ENCODE results near the gene PICALM.
"Not testable (repeated sequence)": the region's sequence is repeated elsewhere in the genome, so short reads cannot be mapped to it uniquely, and the experiment has no call there.

Gene PICALM

DNA sequence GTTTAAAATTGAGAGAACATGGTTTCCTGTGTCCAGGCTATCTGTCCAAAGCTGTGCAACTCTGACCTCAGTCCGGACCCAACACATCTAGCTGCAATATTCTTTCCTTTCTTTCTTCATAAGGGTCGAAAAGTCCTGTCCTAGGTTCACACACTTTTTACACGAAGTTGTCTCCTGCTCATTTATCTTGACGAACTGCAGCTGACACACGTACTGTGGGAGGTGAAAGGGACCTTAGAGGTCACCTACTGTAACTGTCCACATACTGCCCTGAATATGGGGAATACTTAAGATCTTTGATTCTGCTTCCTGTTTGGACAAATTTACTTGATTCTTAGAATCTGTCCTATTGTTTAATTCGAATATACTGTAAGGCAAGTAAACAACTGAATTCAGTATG is 107.8 kb downstream of the PICALM start:
- Histone ChIP-seq H3K4me1 (ENCODE audit: control insufficient read depth, insufficient read depth, low read length, poor library complexity, severe bottlenecking) (no peaks in the 10 kb centered on the region), H3K9me3 (ENCODE audit: control insufficient read depth, low read length) (no peaks in the 10 kb centered on the region), H3K4me3 (ENCODE audit: insufficient read depth, low read depth, low read length, poor library complexity, severe bottlenecking) (no peak overlapping the region), H3K27ac (ENCODE audit: insufficient read depth, low read length, poor library complexity, severe bottlenecking) (no peak overlapping the region), H3K27me3 (replicated peaks; ENCODE audit: control insufficient read depth, insufficient read depth, low read length, poor library complexity, severe bottlenecking) (no peaks in the 10 kb centered on the region), H3K36me3 (ENCODE audit: control insufficient read depth, insufficient read depth, low read length) (peaks cover 41% of the 10 kb centered on the region)
- DNase-seq: no peak

DNA sequence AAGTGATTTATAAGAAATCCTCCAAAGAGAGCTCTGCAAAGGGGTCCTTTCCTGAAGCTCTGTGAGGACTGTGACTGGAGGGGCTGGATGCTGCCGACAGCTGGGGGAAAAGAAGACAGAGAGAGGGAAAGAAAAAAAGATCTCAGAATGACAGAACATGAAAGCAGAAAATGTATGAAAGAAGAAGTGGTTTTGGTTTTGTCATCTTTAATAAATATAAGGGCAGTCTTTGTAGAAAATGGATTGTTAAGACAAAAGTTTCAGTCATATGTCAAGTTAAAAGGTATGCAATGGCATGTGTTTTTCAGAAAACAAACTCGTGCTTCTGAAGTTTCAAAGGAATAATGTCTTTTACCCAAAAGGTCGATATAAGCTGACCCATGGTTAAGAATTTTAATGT is 108.2 kb downstream of the PICALM start:
- no peaks in the 10 kb centered on the region for H3K9me3 ChIP-seq (ENCODE audit: control insufficient read depth, low read length)
- no peak overlapping the region for H3K4me3 ChIP-seq (ENCODE audit: insufficient read depth, low read depth, low read length, poor library complexity, severe bottlenecking)
- no peaks in the 10 kb centered on the region for H3K27me3 ChIP-seq (replicated peaks; ENCODE audit: control insufficient read depth, insufficient read depth, low read length, poor library complexity, severe bottlenecking)
- DNase-seq: no peak
- peaks cover 43% of the 10 kb centered on the region for H3K36me3 ChIP-seq (ENCODE audit: control insufficient read depth, insufficient read depth, low read length)
- no peak overlapping the region for H3K27ac ChIP-seq (ENCODE audit: insufficient read depth, low read length, poor library complexity, severe bottlenecking)
- H3K4me1 ChIP-seq (ENCODE audit: control insufficient read depth, insufficient read depth, low read length, poor library complexity, severe bottlenecking): no peaks in the 10 kb centered on the region

DNA sequence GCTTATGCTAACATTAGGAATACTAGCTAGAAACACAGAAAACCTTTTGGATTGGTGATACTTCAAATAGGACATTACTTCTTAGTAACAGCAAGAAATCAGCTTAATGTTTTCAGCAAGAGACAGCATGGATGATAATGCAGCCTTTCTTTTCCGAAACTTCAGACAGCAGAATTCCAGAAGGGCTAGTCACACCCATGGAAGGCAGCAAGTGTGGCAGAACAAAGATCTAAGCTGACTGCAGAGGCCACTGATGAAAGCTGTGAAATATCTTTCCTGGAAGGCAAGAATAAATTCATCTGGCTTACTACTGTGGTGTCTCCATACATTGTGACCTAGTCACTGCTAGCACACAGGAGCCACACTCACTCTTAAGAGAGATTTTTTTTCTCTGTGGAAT is 113.4 kb downstream of the PICALM start:
- Histone ChIP-seq H3K4me1 (ENCODE audit: control insufficient read depth, insufficient read depth, low read length, poor library complexity, severe bottlenecking) (no peaks in the 10 kb centered on the region), H3K36me3 (ENCODE audit: control insufficient read depth, insufficient read depth, low read length) (peaks cover 33% of the 10 kb centered on the region), H3K9me3 (ENCODE audit: control insufficient read depth, low read length) (peaks cover 4% of the 10 kb centered on the region), H3K27ac (ENCODE audit: insufficient read depth, low read length, poor library complexity, severe bottlenecking) (no peak overlapping the region), H3K27me3 (replicated peaks; ENCODE audit: control insufficient read depth, insufficient read depth, low read length, poor library complexity, severe bottlenecking) (no peaks in the 10 kb centered on the region), H3K4me3 (ENCODE audit: insufficient read depth, low read depth, low read length, poor library complexity, severe bottlenecking) (no peak overlapping the region)
- no peak for DNase-seq

DNA sequence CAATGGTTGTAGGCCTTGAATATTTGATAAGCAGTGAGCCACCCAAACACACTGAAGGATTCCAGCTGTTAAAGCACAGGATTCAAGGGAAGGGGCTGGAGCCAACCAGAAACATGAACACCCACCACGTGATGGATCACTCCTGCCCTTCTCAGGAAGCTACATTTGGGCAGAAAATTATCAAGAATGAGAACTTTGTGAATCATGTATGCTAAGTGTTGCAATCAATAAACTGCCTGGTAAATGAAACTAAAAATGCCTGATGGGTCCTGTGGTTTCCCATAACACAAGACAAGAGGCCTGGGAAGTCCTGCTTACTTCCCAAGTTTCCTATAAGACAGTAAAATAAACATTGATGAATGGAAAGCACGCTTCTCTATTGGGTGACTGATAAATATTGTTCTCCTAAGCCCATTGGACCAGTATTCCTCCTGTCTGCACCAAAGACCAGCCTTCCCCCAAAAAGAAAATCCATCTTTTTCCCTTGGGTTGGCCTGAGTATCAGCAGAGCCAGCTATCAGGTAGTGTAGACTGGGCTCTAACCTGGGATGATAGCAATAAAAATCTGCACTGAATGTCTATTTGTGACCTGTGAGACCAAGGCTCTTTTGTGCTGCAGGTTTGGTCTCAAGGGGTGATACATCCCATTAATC is 115.3 kb downstream of the PICALM start:
- peaks cover 4% of the 10 kb centered on the region for H3K9me3 ChIP-seq (ENCODE audit: control insufficient read depth, low read length)
- H3K4me1 ChIP-seq (ENCODE audit: control insufficient read depth, insufficient read depth, low read length, poor library complexity, severe bottlenecking): no peaks in the 10 kb centered on the region

DNA sequence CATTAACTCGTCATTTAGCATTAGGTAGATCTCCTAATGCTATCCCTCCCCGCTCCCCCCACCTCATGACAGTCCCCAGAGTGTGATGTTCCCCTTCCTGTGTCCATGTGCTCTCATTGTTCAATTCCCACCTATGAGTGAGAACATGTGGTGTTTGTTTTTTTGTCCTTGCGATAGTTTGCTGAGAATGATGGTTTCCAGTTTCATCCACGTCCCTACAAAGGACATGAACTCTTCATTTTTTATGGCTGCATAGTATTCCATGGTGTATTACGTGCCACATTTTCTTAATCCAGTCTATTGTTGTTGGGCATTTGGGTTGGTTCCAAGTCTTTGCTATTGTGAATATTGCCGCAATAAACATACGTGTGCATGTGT is 116.8 kb downstream of the PICALM start:
- H3K9me3 ChIP-seq (ENCODE audit: control insufficient read depth, low read length); H3K27ac ChIP-seq (ENCODE audit: insufficient read depth, low read length, poor library complexity, severe bottlenecking); DNase-seq; H3K4me1 ChIP-seq (ENCODE audit: control insufficient read depth, insufficient read depth, low read length, poor library complexity, severe bottlenecking); H3K4me3 ChIP-seq (ENCODE audit: insufficient read depth, low read depth, low read length, poor library complexity, severe bottlenecking); H3K27me3 ChIP-seq (replicated peaks; ENCODE audit: control insufficient read depth, insufficient read depth, low read length, poor library complexity, severe bottlenecking): not testable (repeated sequence)
- peaks cover 19% of the 10 kb centered on the region for H3K36me3 ChIP-seq (ENCODE audit: control insufficient read depth, insufficient read depth, low read length)

More for the DNA sequence above, 115.3 kb downstream of the PICALM start:
- H3K27me3 ChIP-seq (replicated peaks; ENCODE audit: control insufficient read depth, insufficient read depth, low read length, poor library complexity, severe bottlenecking): no peaks in the 10 kb centered on the region
- no peak overlapping the region for H3K27ac ChIP-seq (ENCODE audit: insufficient read depth, low read length, poor library complexity, severe bottlenecking)
- H3K36me3 ChIP-seq (ENCODE audit: control insufficient read depth, insufficient read depth, low read length): peaks cover 29% of the 10 kb centered on the region
- H3K4me3 ChIP-seq (ENCODE audit: insufficient read depth, low read depth, low read length, poor library complexity, severe bottlenecking): no peak overlapping the region
- no peak for DNase-seq

DNA sequence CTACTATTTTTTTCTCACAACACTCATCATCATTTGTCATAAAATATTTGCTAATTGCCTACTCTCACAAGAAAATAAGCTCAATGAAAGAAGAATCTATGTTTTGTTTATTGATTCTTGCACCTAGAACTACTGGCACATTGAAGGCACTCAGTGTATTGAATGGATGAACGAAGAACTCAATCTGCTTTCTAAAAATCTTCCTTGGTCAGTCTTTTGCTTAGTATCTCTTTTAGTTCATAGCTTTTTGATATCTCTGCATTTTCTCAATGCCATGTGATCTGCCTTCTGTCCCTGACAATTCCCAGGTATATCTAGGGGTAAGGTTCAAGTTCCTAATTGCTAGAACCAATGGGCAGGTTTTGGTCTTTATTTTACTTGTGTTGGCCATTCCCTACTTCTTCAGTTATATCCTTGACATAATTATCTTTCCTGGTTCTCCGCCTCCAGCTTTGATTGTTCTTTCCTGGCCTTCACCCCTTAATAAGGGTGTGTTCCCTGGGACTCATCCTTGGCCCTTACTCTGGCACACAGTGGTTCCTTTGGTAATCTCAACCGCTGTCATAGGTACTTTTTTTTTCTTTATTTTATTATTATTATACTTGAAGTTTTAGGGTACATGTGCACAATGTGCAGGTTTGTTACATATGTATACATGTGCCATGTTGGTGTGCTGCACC is 117.3 kb downstream of the PICALM start:
- Histone ChIP-seq H3K27me3 (replicated peaks; ENCODE audit: control insufficient read depth, insufficient read depth, low read length, poor library complexity, severe bottlenecking) (no peaks in the 10 kb centered on the region), H3K4me1 (ENCODE audit: control insufficient read depth, insufficient read depth, low read length, poor library complexity, severe bottlenecking) (no peaks in the 10 kb centered on the region), H3K36me3 (ENCODE audit: control insufficient read depth, insufficient read depth, low read length) (peaks cover 17% of the 10 kb centered on the region), H3K4me3 (ENCODE audit: insufficient read depth, low read depth, low read length, poor library complexity, severe bottlenecking) (no peak overlapping the region), H3K27ac (ENCODE audit: insufficient read depth, low read length, poor library complexity, severe bottlenecking) (no peak overlapping the region), H3K9me3 (ENCODE audit: control insufficient read depth, low read length) (peaks cover 4% of the 10 kb centered on the region)
- no peak for DNase-seq

DNA sequence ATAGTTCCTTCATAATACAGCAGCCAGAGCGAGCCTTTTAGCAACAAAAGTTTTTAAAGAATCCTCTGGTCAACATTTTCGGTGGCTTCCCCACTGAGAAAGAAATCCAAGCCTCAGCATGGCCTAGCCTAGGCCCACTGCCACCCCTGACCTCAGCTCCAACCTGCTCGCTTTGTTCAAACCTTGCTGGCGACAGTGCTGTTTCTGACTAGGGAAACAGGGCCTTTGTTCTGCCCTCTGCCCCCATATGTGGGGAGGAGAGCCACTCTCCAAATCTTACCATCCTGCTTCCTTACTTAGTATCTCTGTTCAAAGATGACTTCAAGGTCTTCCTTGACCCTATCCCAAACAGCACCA is 117.9 kb downstream of the PICALM start:
- no peaks in the 10 kb centered on the region for H3K4me1 ChIP-seq (ENCODE audit: control insufficient read depth, insufficient read depth, low read length, poor library complexity, severe bottlenecking)
- no peak overlapping the region for H3K4me3 ChIP-seq (ENCODE audit: insufficient read depth, low read depth, low read length, poor library complexity, severe bottlenecking)
- no peaks in the 10 kb centered on the region for H3K27me3 ChIP-seq (replicated peaks; ENCODE audit: control insufficient read depth, insufficient read depth, low read length, poor library complexity, severe bottlenecking)
- no peak overlapping the region for H3K27ac ChIP-seq (ENCODE audit: insufficient read depth, low read length, poor library complexity, severe bottlenecking)
- DNase-seq: no peak
- peaks cover 12% of the 10 kb centered on the region for H3K36me3 ChIP-seq (ENCODE audit: control insufficient read depth, insufficient read depth, low read length)
- H3K9me3 ChIP-seq (ENCODE audit: control insufficient read depth, low read length): peaks cover 4% of the 10 kb centered on the region

DNA sequence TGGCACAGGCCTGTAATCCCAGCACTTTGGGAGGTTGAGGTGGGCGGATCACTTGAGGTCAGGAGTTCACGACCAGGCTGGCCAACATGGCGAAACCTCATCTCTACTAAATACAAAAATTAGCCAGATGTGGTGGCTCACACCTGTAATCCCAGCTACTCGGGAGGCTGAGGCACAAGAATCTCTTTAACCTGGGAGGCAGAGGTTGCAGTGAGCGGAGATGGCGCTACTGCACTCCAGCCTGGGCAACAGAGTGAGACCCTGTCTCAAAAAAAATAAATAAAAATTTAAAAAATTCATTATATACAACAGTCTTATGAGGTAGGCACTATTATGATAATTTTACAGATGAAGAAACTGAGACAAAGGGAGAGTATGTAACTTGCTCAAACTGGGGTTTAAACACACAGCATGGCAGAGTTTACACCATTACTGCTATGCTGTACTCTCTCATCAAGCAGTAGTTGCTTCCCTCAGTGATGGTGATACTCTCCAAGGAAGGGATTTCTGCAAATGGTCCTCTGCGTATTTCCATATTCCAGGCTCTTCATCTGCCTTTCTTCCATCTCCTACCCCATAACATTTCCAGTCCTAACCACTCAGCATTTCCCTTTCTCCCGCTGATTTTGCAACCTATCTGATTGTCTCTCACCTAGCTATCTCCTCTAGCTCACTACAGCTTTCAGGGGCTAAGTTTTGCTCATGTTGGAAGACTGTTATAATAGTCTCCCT is 118.4 kb downstream of the PICALM start:
- H3K27ac ChIP-seq (ENCODE audit: insufficient read depth, low read length, poor library complexity, severe bottlenecking): no peak overlapping the region
- H3K27me3 ChIP-seq (replicated peaks; ENCODE audit: control insufficient read depth, insufficient read depth, low read length, poor library complexity, severe bottlenecking): no peaks in the 10 kb centered on the region
- H3K4me1 ChIP-seq (ENCODE audit: control insufficient read depth, insufficient read depth, low read length, poor library complexity, severe bottlenecking): no peaks in the 10 kb centered on the region
- no peak for DNase-seq
- no peak overlapping the region for H3K4me3 ChIP-seq (ENCODE audit: insufficient read depth, low read depth, low read length, poor library complexity, severe bottlenecking)
- peaks cover 4% of the 10 kb centered on the region for H3K9me3 ChIP-seq (ENCODE audit: control insufficient read depth, low read length)
- peaks cover 7% of the 10 kb centered on the region for H3K36me3 ChIP-seq (ENCODE audit: control insufficient read depth, insufficient read depth, low read length)

DNA sequence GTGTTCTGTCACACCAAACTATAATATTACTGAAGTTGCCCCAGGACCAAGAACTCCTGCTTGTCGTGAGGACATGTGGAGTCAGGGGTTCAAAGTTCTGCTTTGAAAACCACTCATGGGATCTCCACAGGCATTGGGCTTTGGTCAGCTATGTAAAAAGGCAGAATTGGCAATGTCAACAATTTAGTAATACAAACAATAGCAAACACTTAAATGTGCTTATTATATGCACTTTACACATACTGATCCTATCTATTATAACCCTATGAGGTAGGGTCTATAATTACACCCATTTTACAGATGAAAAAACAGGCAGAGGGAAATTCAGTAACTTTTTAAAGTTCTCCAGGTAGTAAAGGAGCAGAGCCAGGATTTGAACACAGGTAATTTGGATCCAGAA is 119.1 kb downstream of the PICALM start:
- H3K27me3 ChIP-seq (replicated peaks; ENCODE audit: control insufficient read depth, insufficient read depth, low read length, poor library complexity, severe bottlenecking): no peaks in the 10 kb centered on the region
- H3K9me3 ChIP-seq (ENCODE audit: control insufficient read depth, low read length): peaks cover 8% of the 10 kb centered on the region
- DNase-seq: no peak
- H3K4me3 ChIP-seq (ENCODE audit: insufficient read depth, low read depth, low read length, poor library complexity, severe bottlenecking): no peak overlapping the region
- H3K4me1 ChIP-seq (ENCODE audit: control insufficient read depth, insufficient read depth, low read length, poor library complexity, severe bottlenecking): no peaks in the 10 kb centered on the region
- H3K27ac ChIP-seq (ENCODE audit: insufficient read depth, low read length, poor library complexity, severe bottlenecking): no peak overlapping the region
- peaks cover 6% of the 10 kb centered on the region for H3K36me3 ChIP-seq (ENCODE audit: control insufficient read depth, insufficient read depth, low read length)

DNA sequence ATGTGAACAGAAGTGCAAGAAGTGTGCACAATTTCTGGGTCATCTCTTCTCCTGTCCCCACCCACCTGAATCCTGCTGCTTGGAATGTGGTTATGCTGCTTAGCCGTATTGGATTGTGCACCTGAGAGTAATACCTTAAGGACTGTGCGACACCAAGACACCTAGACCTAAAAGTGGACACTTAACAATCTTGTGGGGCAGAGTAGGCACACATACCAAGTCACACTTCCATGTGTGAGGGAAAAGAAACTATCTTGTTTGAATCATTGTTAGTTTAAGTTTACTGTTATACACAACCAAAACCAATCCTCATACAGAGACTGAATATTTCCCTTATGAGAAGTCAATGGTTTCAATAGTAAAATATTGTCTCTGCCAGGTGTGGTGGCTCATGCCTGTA is 120.0 kb downstream of the PICALM start:
- DNase-seq: no peak
- H3K36me3 ChIP-seq (ENCODE audit: control insufficient read depth, insufficient read depth, low read length): no peaks in the 10 kb centered on the region
- H3K27me3 ChIP-seq (replicated peaks; ENCODE audit: control insufficient read depth, insufficient read depth, low read length, poor library complexity, severe bottlenecking): no peaks in the 10 kb centered on the region
- H3K9me3 ChIP-seq (ENCODE audit: control insufficient read depth, low read length): peaks cover 8% of the 10 kb centered on the region
- no peaks in the 10 kb centered on the region for H3K4me1 ChIP-seq (ENCODE audit: control insufficient read depth, insufficient read depth, low read length, poor library complexity, severe bottlenecking)
- no peak overlapping the region for H3K27ac ChIP-seq (ENCODE audit: insufficient read depth, low read length, poor library complexity, severe bottlenecking)
- no peak overlapping the region for H3K4me3 ChIP-seq (ENCODE audit: insufficient read depth, low read depth, low read length, poor library complexity, severe bottlenecking)
